Ectodermal cell (in vitro differentiated cells): ENCODE data around the gene UBA3. TPM values are rescaled to one million over a fixed set of nuclear protein-coding genes. Genes with fewer than 3 reads are reported as not detected.

Source experiments
- H3K27ac ChIP-seq: 2 replicates; pipeline ENCODE4 v1.7.0; 2013; ENCODE audit warnings: mild to moderate bottlenecking, low read depth, low read length; ENCODE audit not compliant: insufficient read depth, poor library complexity, severe bottlenecking
- H3K27me3 ChIP-seq: 2 replicates; pipeline ENCODE4 v1.7.0; 2013; ENCODE audit warnings: mild to moderate bottlenecking, low read length; ENCODE audit not compliant: insufficient read depth, control insufficient read depth, poor library complexity, severe bottlenecking
- H3K36me3 ChIP-seq: one replicate; pipeline ENCODE4 v1.7.0; 2013; ENCODE audit warnings: low read length; ENCODE audit not compliant: control insufficient read depth, insufficient read depth
- H3K4me1 ChIP-seq: one replicate; pipeline ENCODE4 v1.7.0; 2013; ENCODE audit warnings: low read length; ENCODE audit not compliant: control insufficient read depth, insufficient read depth
- H3K4me3 ChIP-seq: 2 replicates; pipeline ENCODE4 v1.7.0; 2013; ENCODE audit warnings: low read depth, low read length, control low read depth; ENCODE audit not compliant: insufficient read depth
- H3K9me3 ChIP-seq: 2 replicates; pipeline ENCODE4 v1.7.0; 2013; ENCODE audit warnings: mild to moderate bottlenecking, low read length, moderate library complexity; ENCODE audit not compliant: control insufficient read depth
- WGBS, 2 experiments: methylation state at CpG; one replicate each; pipeline ENCODE4 v1.1.7; 2013; ENCODE audit warnings: missing lambda C conversion rate in 2 of 2; 5-methylcytosine and 5-hydroxymethylcytosine counted together
- polyA plus RNA-seq, 4 experiments: library from polyadenylated mRNA; stranded (reverse); fragments of 50-300 nt; gene quantifications; one replicate each; pipeline ENCODE4 v1.2.3, GENCODE V29; 2013

Gene UBA3
- polyA plus RNA-seq (2013, experiment 1 of 4): 81.1 TPM
- 83.1 TPM for polyA plus RNA-seq (2013, experiment 2 of 4)
- 65.8 TPM for polyA plus RNA-seq (2013, experiment 3 of 4)
- 71.5 TPM for polyA plus RNA-seq (2013, experiment 4 of 4)

DNA sequence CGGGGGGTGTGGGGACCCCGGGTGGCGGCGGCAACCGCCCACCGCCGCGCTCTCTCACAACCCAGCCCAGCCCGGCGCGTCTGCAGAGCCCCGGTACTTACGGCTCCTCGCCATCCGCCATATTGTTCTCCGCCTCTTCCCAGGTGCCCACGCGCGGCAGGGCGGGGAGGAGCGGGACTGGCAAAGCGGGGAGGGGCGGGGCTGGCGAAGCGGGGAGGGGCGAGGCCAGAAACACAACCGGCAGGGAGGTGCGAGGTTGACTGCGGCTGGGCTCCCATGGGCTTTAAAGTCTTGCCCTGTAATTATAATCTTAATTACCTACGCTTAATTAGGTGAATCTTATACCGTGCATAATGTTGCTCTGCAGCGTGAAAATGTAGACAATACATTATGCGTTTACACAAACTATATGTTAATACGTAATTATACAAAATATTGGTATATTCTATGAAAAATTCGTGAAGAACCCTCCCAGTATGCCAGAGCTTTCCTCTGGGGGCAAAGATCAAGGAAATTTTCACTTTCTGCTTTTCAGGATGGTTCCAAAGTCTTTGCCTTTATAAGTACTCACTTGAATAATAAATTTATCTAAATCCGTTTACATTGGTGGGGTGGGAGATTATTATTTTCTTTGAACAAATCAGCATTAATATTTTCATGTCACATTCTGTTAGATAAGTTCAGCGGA, at the start of gene UBA3:
TSS of gene UBA3 (minus strand) at position 133 of the 688 bp plus-strand sequence. CDS start at position 121, 12 bp downstream.
- Histone ChIP-seq H3K27ac (peak within 1 kb of the TSS; percentile 27), H3K4me3 (peak within 1 kb of the TSS; percentile 62), H3K36me3 (no peaks in the 10 kb centered on the region), H3K9me3 (no peaks in the 10 kb centered on the region), H3K27me3 (no peaks in the 10 kb centered on the region), H3K4me1 (peaks cover 5% of the 10 kb centered on the region)
- WGBS, 2 experiments: 0 to 2% methylated on average over 29 to 31 of the region's 37 CpGs

- no peaks in the 10 kb centered on the region for H3K4me1 ChIP-seq
- no peak overlapping the region for H3K4me3 ChIP-seq
- no peaks in the 10 kb centered on the region for H3K27me3 ChIP-seq
- H3K36me3 ChIP-seq: no peaks in the 10 kb centered on the region
- 80 to 87% methylated on average over 1 of the region's 1 CpG for WGBS, 2 experiments
- H3K27ac ChIP-seq: no peak overlapping the region
- H3K9me3 ChIP-seq: no peaks in the 10 kb centered on the region
Observed at GRCh38 chr3:69129531-69129930, 49.4 kb upstream of the UBA3 start.

DNA sequence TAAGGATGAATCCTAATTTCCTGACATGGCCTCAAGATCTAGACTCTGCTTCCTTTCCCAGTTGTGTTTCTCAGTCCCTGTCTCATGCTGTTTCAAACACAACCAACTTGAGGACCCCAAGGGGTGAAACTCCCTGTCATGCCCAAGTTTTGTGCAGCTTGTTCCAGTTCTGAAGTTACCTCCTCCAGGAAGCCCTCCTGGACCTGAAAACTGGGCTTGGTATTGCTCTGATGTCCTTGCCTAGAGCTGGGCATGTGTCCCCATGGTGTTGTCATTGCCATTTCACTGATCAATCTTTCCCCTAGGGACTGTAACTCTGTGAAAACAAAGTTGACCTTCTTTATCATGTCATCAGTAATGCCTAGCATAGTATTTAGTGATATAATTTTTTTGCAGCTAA, 48.3 kb upstream of the UBA3 start:
- Histone ChIP-seq H3K27ac (no peak overlapping the region), H3K9me3 (no peaks in the 10 kb centered on the region), H3K4me3 (no peak overlapping the region), H3K36me3 (no peaks in the 10 kb centered on the region), H3K4me1 (no peaks in the 10 kb centered on the region), H3K27me3 (no peaks in the 10 kb centered on the region)

DNA sequence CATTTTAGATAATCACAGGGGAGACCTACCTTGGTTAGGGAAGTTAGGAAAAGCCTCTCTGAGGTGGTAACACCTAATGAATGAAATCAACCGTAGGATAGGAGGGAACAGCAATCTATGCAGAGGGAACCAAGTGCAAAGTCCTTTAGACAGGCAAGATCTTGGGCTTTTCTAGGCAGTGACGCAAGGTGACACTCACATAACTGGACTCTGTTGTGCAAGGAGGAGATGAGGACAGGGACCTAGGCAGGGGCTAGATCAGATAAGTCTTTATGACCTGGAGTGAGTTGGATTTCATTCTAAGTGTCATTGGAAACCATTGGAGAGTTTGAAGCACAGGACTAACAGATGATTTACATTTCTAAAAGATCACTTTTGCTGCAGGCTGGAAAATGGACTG, 46.8 kb upstream of the UBA3 start:
- Histone ChIP-seq H3K27ac (no peak overlapping the region), H3K4me3 (no peak overlapping the region), H3K36me3 (no peaks in the 10 kb centered on the region), H3K4me1 (no peaks in the 10 kb centered on the region), H3K27me3 (no peaks in the 10 kb centered on the region), H3K9me3 (no peaks in the 10 kb centered on the region)
- 94 to 95% methylated on average over 2 of the region's 2 CpGs for whole genome bisulfite sequencing, 2 experiments

- Histone ChIP-seq H3K36me3 (no peaks in the 10 kb centered on the region), H3K27ac (no peak overlapping the region), H3K4me3 (no peak overlapping the region), H3K9me3 (no peaks in the 10 kb centered on the region), H3K27me3 (no peaks in the 10 kb centered on the region), H3K4me1 (no peaks in the 10 kb centered on the region)
- WGBS, 2 experiments: 89 to 91% methylated on average over 3 of the region's 3 CpGs
Observed at GRCh38 chr3:69126216-69126615, 46.1 kb upstream of the UBA3 start.

GRCh38 chr3:69122403-69122802, 42.2 kb upstream of the UBA3 start, which contains the start of gene LMOD3:
LMOD3 (minus strand) TSS chr3:69122595; CDS start chr3:69122386, 209 bp downstream.
- Histone ChIP-seq H3K4me1 (no peaks in the 10 kb centered on the region), H3K9me3 (no peaks in the 10 kb centered on the region), H3K4me3 (no peak within 1 kb of the TSS), H3K36me3 (no peaks in the 10 kb centered on the region), H3K27ac (no peak within 1 kb of the TSS), H3K27me3 (no peaks in the 10 kb centered on the region)
- WGBS, 2 experiments: 94 to 96% methylated on average over 3 of the region's 3 CpGs

GRCh38 chr3:69121950-69122349, 41.8 kb upstream of the UBA3 start:
- Histone ChIP-seq H3K4me1 (no peaks in the 10 kb centered on the region), H3K36me3 (no peaks in the 10 kb centered on the region), H3K9me3 (no peaks in the 10 kb centered on the region), H3K27ac (no peak overlapping the region), H3K4me3 (no peak overlapping the region), H3K27me3 (no peaks in the 10 kb centered on the region)
- WGBS, 2 experiments: 88 to 94% methylated on average over 8 of the region's 8 CpGs

GRCh38 chr3:69121513-69121912, 41.3 kb upstream of the UBA3 start:
- Histone ChIP-seq H3K27me3 (no peaks in the 10 kb centered on the region), H3K9me3 (no peaks in the 10 kb centered on the region), H3K4me3 (no peak overlapping the region), H3K27ac (no peak overlapping the region), H3K4me1 (no peaks in the 10 kb centered on the region), H3K36me3 (no peaks in the 10 kb centered on the region)
- WGBS, 2 experiments: 95% methylated on average over 6 of the region's 6 CpGs

DNA sequence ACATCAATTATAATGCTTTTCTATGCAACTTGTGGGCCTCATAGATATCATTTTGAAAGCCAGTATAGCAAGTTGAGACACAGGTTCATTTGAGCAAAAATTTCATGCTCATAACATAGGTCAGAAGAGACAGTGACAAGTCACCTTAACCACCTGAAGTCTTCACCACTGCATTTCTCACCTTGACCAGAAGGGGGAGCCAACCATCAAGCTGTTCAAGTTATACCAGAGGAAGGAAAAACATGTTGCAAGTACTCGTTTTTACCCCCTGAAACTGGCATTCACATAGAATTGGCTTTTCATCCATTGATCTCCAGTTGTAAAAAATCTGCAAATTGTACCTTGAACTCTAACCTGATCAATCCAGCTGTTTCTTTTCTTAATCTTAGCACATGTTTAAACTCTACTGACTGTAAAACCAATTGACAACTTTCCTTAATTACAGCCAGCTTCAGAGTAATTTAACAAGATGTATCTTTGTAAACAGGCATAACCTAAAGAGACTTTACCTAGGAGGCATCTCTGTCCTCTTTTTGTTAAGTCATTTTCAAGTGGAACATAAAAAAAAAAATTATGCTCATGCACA, 40.8 kb upstream of the UBA3 start:
- no peaks in the 10 kb centered on the region for H3K9me3 ChIP-seq
- H3K4me3 ChIP-seq: no peak overlapping the region
- no peaks in the 10 kb centered on the region for H3K27me3 ChIP-seq
- 7% methylated on average over 1 of the region's 1 CpG for WGBS, 2 experiments
- no peak overlapping the region for H3K27ac ChIP-seq
- H3K4me1 ChIP-seq: no peaks in the 10 kb centered on the region
- H3K36me3 ChIP-seq: no peaks in the 10 kb centered on the region

DNA sequence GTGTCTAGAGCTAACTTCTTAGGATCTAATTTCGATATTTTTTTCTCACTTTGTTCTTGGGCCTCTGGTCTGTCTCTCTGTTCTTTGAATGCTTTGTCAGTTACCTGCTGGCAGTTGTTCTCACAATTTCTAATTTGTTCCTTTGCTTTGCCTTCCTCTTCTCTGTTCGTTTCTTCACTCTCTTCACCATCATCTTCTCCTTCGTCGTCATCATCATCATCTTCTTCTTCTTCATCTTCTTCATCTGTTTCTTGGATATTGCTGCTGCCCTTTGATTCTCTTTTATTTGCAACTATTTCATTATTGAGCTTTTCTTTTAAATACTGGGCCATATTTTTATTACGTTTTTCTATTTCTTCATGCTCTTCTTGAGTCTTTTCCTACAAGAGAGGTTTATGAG, 39.5 kb upstream of the UBA3 start:
- 94 to 97% methylated on average over 4 to 5 of the region's 5 CpGs for WGBS, 2 experiments

More for the DNA sequence above, 39.5 kb upstream of the UBA3 start:
- Histone ChIP-seq H3K27me3 (no peaks in the 10 kb centered on the region), H3K27ac (no peak overlapping the region), H3K4me3 (no peak overlapping the region), H3K36me3 (no peaks in the 10 kb centered on the region), H3K9me3 (no peaks in the 10 kb centered on the region), H3K4me1 (no peaks in the 10 kb centered on the region)
